HT1080 (cell line): Measurements from ENCODE around the gene MAP2K1. TPM values are rescaled to one million over a fixed set of nuclear protein-coding genes. Genes with fewer than 3 reads are reported as not detected.
"Not testable (repeated sequence)": the region's sequence is repeated elsewhere in the genome, so short reads cannot be mapped to it uniquely, and the experiment has no call there.

Source experiments
- DNase-seq: peaks from one replicate; pipeline ENCODE4 v3.0.0-alpha.2; 2015; ENCODE audit warnings: low read depth
- total RNA-seq: library from RNA; depleted of rRNA; stranded (reverse); fragments of >200 nt; shearing (Covaris generic); gene quantifications from 2 replicates; pipeline ENCODE4 v1.2.3, GENCODE V29; 2014

The MAP2K1 gene
- total RNA-seq, 1 experiment from 2014 or later, result 63.5 TPM

- not testable (repeated sequence) for DNase-seq
Observed at GRCh38 chr15:66393037-66393436, 6.3 kb downstream of the MAP2K1 start.

DNA sequence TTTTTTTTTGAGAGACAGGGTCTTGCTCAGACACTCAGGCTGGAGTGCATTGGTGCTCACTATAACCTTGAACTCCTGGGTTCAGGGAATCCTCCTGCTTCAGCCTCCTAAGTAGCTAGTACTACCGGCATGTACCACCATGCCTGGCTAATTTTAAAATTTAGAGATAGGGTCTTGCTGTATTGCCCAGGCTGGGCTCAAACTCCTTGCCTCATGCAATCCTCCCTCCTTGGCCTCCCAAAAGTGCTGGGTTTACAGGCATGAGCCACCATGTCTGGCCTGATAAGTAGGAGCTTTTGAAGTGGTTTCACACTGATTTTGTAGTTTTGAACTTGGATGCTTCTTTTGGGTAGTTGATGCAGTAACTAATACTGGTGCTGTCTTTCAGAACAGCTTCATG is 7.8 kb downstream of the MAP2K1 start:
- DNase-seq, result no peak

GRCh38 chr15:66394915-66395314 is 8.2 kb downstream of the MAP2K1 start:
- DNase-seq, result no peak

DNA sequence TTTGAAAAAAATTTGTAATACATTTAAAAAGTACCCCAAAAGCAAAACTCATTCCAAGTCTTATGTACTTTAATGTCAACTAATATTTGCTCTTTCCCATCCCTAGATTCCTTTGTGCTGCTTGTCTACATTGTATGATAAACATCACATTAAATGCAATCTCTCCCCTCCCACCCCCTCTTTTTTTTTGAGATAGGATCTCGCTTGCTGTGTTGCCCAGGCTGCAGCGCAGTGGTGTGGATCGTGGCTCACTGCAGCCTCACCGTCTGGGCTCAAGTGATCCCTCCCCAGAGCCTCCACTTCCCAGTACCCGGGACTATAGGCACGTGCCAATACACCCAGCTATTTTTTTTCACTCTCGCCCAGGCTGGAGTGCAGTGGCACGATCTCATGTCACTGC is 12.6 kb downstream of the MAP2K1 start:
- DNase-seq, result no peak

DNA sequence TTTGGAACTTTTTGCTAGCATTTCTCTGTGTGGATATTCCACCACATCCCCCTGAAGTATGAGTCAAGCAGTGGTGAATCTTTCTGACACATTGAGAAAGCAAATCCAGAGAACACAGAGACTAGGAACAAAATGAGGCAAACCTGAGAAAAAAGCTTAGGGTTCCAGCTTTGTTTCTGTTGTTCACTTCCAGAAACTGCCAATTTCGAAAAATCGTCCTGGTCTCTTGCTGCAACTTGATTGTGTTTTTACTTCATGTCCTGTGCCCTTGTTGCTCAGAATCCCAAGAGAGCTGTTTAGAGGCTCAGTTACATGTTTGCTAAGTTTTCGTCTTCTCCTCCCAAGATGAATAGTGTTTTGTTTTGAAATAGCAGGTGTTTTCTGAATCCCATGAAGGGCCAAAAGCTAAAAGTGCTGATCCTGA is 13.7 kb downstream of the MAP2K1 start:
- DNase-seq, result peak; percentile 62

GRCh38 chr15:66401130-66402021 is 14.7 kb downstream of the MAP2K1 start:
- peak; percentile 77 for DNase-seq

- no peak for DNase-seq
Observed at GRCh38 chr15:66402761-66403284, 16.1 kb downstream of the MAP2K1 start.

- no peak for DNase-seq
Observed at GRCh38 chr15:66403323-66403722, 16.6 kb downstream of the MAP2K1 start.

- DNase-seq, result no peak
Observed at GRCh38 chr15:66404122-66404521, 17.4 kb downstream of the MAP2K1 start.

- no peak for DNase-seq
Observed at GRCh38 chr15:66404532-66404931, 17.8 kb downstream of the MAP2K1 start.

GRCh38 chr15:66405007-66405406 is 18.3 kb downstream of the MAP2K1 start:
- no peak for DNase-seq

DNA sequence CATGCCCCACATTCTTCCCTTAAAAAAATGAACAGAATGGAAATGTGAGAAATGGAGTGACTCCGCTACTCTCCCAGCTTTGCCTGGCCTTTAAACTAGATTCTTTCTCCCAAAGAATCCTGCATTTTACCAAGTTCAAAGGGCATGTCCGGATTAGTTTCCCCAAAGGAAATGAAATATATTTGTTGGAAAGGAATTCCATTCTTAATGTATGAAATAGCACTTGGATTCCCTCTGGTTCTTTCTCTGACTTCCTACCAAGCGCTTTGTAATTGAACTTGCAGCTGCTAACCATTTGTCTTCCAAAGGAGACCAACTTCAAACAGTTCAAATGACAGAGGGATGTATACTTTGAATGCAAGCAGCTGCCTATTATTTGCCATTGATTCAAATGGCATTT is 18.9 kb downstream of the MAP2K1 start:
- no peak for DNase-seq

- DNase-seq, result no peak
Observed at GRCh38 chr15:66408254-66408653, 21.5 kb downstream of the MAP2K1 start.

DNA sequence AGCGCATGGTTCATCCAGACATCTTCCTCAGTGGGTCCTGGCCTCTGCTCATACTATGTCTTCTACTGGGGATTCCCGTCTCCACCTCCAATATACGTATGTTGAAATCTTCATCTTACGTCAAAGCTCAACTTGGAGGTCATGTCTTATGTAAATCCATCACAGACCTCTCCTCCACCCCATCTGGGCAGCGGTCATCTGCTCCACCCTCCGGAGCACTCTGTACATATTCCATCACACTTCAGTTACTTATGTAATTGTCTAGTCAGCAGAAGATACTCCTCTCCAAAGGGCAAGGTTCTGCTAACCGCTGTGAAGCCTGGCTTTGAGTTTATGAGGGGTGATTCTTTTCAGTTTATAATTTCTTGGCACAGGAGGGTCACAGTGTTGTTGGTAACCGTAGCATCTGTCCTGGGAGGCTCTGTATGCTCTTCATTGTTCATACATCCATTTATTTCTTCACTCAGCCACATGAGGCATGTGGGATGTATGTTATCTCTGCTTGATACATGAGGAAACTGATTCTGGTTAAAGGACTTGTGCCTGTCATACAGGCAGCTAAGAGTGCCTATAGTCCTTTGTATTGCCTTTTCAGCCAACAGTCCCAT is 22.1 kb downstream of the MAP2K1 start:
- no peak for DNase-seq

DNA sequence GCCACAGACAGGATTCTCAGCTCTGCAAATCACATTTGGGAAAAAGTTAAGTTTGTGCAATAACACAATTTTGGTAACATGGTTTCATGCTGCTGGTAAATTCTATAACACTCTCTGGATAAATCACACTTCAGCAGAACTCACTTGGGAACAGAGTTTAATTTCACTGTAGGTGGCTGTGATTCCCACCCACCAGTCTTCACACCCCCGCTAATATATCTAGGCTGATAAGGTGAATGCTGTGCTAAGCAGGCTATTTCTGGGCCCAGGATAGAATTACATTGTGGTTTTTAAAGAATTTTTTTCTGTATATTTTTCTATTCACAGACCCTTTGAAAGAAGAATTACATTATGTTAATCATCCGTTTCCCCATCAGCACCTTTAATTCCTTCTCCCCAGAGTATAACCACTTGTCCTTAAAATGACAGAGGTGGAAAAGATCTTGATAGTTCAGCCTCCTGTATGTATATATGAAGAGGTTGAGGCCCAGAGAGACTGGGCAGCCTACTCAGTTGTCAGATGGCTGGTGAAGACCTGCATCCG is 22.9 kb downstream of the MAP2K1 start:
- DNase-seq, result no peak

DNA sequence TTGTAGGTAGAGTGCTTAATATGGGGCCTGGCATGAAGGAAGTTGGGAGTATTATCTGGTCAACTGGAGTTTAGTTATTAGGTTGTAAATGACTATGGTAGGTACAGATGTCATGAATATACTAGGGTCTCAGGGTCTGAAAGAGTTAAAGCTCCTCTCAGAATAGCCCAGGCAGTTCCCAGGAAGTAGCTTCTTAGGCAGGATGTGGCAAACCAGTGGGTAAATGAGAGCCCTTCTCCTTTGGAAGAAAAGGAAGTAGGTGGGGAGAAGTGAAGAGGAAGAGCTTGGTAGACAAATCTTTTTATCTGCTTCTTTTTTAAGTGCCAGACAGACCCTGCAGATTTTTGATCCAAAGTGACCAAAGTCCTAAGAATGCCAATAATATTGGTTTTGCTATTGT is 24.5 kb downstream of the MAP2K1 start:
- DNase-seq, result peak; percentile 59

DNA sequence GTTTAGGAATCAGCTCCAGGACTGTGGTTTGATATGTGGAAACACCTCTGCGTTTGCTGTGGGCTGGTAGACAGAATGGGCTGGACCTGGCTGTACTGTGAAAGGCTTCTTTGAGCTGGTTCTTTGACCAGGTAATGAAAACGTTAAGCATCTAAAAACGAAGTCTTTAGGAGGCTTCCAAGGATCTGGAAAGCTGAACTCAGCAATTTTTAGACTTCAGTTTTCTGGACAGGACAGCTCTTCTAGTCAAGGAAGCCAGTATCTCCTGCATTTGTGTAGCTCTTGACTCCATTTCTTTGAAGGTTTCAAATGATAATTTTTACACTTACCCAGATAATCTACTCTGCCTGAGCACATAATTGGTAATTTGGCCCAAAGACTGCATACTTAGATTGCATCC is 25.5 kb downstream of the MAP2K1 start:
- no peak for DNase-seq

- DNase-seq, result no peak
Observed at GRCh38 chr15:66413579-66413978, 26.9 kb downstream of the MAP2K1 start.

DNA sequence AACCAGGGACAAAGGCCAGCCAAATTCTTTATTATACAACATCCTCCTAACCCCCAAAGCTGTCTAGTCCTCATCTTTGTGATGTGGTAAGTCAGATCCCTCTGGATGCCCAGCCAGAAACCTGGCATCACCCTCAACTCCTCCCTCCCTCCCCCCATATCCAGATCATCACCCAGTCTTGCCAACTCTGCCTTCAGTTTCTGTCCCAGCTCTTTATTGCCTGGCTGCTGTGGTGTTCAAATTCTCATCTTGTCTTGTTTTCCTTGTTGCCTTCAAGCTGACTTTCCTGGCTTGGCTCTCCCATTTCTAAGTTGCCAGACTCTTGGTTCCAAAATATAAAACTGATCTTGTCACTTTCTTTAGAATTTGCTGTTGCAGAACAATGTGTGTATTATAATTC is 28.6 kb downstream of the MAP2K1 start:
- no peak for DNase-seq

DNA sequence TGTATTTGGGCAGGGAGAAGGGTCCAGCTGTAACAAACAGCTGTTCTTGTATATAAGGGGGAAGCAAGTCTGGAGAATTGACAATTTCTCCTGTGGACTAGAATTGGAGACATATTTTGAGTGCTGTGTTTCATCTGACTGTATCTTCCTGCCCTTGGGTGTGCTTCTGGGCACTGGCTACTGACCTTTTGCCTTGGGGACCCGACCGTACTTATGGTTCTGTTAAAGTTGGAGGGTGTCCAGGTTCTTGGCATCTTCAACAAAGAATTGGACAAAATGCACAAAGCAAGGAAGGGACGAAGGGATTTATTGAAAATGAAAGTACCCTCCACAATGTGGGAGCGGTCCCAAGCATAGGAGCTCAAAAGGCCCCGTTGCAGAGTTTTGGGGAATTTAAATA is 31.0 kb downstream of the MAP2K1 start:
- no peak for DNase-seq

DNA sequence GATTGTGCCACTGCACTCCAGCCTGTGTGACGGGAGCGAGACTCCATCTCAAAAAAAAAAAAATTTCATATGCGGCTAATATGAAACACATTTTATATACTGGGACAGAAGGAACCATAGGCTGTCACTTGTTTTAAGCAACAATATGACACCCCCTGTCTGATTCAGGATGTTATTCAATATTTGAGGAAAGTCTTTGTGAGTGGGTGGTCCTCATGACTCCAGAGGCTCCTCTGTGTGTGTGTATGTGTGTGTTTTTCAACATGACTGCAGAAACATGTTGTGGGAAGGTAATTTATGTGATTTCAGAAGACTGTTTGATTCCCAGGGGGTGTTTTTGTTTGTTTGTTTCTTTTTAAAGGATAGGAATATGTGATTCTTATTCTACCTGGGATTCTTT is 32.8 kb downstream of the MAP2K1 start:
- DNase-seq, result no peak

DNA sequence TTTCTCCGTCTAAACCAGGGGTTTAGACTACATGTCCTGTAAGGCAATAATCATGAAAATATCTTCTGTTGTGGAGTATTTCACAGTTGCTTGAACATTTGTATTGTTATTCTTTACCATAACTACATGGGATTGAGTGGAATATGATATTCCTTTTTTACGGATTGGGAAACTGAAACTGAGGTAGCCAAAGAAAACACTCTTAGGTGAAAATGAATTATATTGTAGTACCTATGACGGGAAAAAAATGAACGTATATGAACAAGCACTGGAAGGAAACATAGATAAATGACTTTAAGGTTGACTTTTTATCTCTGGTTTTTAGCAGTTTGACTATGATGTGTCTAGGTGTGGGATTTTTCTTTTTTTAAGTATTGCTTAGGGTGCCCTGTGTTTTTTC is 35.6 kb downstream of the MAP2K1 start:
- no peak for DNase-seq
